Measurements from ENCODE around the gene CD300LF. TPM values are rescaled to one million over a fixed set of nuclear protein-coding genes. Genes with fewer than 3 reads are reported as not detected.

Gene CD300LF
- total and polyA plus RNA-seq, 2 experiments from 2014 or later: not detected

GRCh38 chr17:74704544-74704943 lies 8.2 kb downstream of the CD300LF start (continued):
- TF ChIP-seq EZH2 (IDR thresholded peaks at IDR 0.05; ENCODE audit: low read depth, unreplicated experiment) (no peak), JUNB (IDR thresholded peaks at IDR 0.05; ENCODE audit: unreplicated experiment) (no peak), ZNF114 (CRISPR knock-in tag; IDR thresholded peaks at IDR 0.05) (no peak), EZH2phosphoT487 (IDR thresholded peaks at IDR 0.05; ENCODE audit: unreplicated experiment) (no peak), POLR2AphosphoS5 (IDR thresholded peaks at IDR 0.05; ENCODE audit: low read depth) (no peak), CREB1 (CRISPR knock-in tag; IDR thresholded peaks at IDR 0.05; ENCODE audit: low read depth) (no peak), STAT1 (IDR thresholded peaks at IDR 0.05; ENCODE audit: unreplicated experiment) (no peak)

GRCh38 chr17:74703311-74703710 lies 9.4 kb downstream of the CD300LF start:
- Histone ChIP-seq H3K79me2 (replicated peaks; ENCODE audit: insufficient read depth) (no peaks in the 10 kb centered on the region), H3K4me1 (ENCODE audit: insufficient read depth) (no peaks in the 10 kb centered on the region), H3K4me3 (no peak overlapping the region), H2AFZ (no peak overlapping the region), H3K36me3 (ENCODE audit: insufficient read depth) (no peaks in the 10 kb centered on the region), H3K9me2 (ENCODE audit: insufficient read depth) (0 out of 2 replicates have a peak, but pooled peaks cover 7% of the 10 kb centered on the region), H3K27ac (ENCODE audit: low read depth) (no peak overlapping the region), H3F3A (replicated peaks; ENCODE audit: low read depth) (no peaks in the 10 kb centered on the region), H3K4me2 (no peak overlapping the region), H4K20me1 (replicated peaks; ENCODE audit: insufficient read depth) (no peaks in the 10 kb centered on the region), H3K27me3 (ENCODE audit: insufficient read depth) (no peaks in the 10 kb centered on the region)
- no peak for TF ChIP-seq REST (IDR thresholded peaks at IDR 0.05; ENCODE audit: unreplicated experiment)
- TF ChIP-seq ZNF462 (CRISPR knock-in tag; IDR thresholded peaks at IDR 0.05): no peak
- TF ChIP-seq STAT1 (IDR thresholded peaks at IDR 0.05; ENCODE audit: unreplicated experiment): no peak
- TF ChIP-seq CREB1 (CRISPR knock-in tag; IDR thresholded peaks at IDR 0.05; ENCODE audit: low read depth): no peak
- no peak for TF ChIP-seq NANOG (IDR thresholded peaks at IDR 0.05; ENCODE audit: borderline replicate concordance)
- no peak for TF ChIP-seq EZH2phosphoT487 (IDR thresholded peaks at IDR 0.05; ENCODE audit: unreplicated experiment)
- no peak for TF ChIP-seq CTCF (conservative IDR thresholded peaks at IDR 0.05; ENCODE audit: low read depth in 2 of 2)
- no peak for TF ChIP-seq ZNF114 (CRISPR knock-in tag; IDR thresholded peaks at IDR 0.05)
- TF ChIP-seq JUNB (IDR thresholded peaks at IDR 0.05; ENCODE audit: unreplicated experiment): no peak
- TF ChIP-seq POLR2AphosphoS5 (IDR thresholded peaks at IDR 0.05; ENCODE audit: low read depth): no peak
- TF ChIP-seq ETS1 (IDR thresholded peaks at IDR 0.05): no peak
- no peak for TF ChIP-seq EZH2 (IDR thresholded peaks at IDR 0.05; ENCODE audit: low read depth, unreplicated experiment)
- no peak for TF ChIP-seq ZNF331 (CRISPR knock-in tag; IDR thresholded peaks at IDR 0.05; ENCODE audit: low read depth)
- ATAC-seq: no peak
- Mint-ChIP-seq H3K9me3 (no peaks in the 10 kb centered on the region), H3K4me1 (no peaks in the 10 kb centered on the region), H3K27ac (no peak overlapping the region), H3K4me3 (no peak overlapping the region), H3K36me3 (ENCODE audit: low read depth) (no peaks in the 10 kb centered on the region), H3K27me3 (ENCODE audit: insufficient read depth, low read depth, poor library complexity) (peaks cover 10% of the 10 kb centered on the region)
- DNase-seq (ENCODE audit: low spot score): no peak

Data from GM23338 (cell line).